Measurements from ENCODE around the gene KRT6A.
"Not testable (repeated sequence)": the region's sequence is repeated elsewhere in the genome, so short reads cannot be mapped to it uniquely, and the experiment has no call there.

Gene KRT6A

GRCh38 chr12:52499806-52500560, 6.9 kb upstream of the KRT6A start:
- DNase-seq, result peak; percentile 58

- DNase-seq, result no peak
Measured at GRCh38 chr12:52498946-52499345, 5.9 kb upstream of the KRT6A start.

- DNase-seq, result no peak
Measured at GRCh38 chr12:52497975-52498374, 4.9 kb upstream of the KRT6A start.

GRCh38 chr12:52496590-52497071, 3.6 kb upstream of the KRT6A start:
- peak; percentile 91 for DNase-seq

GRCh38 chr12:52496054-52496453, 3.0 kb upstream of the KRT6A start:
- peak; percentile 10 for DNase-seq

GRCh38 chr12:52495389-52495788, 2.3 kb upstream of the KRT6A start:
- DNase-seq, result peak; percentile 44

- peak; percentile 67 for DNase-seq
Measured at GRCh38 chr12:52494518-52494917, 1.5 kb upstream of the KRT6A start.

- DNase-seq, result no peak
Measured at GRCh38 chr12:52494100-52494499, 1.0 kb upstream of the KRT6A start.

GRCh38 chr12:52492405-52492804, 652 bp downstream of the KRT6A start:
- DNase-seq, result not testable (repeated sequence)

- not testable (repeated sequence) for DNase-seq
Measured at GRCh38 chr12:52491495-52491894, 1.6 kb downstream of the KRT6A start.

- no peak for DNase-seq
Measured at GRCh38 chr12:52488736-52489135, 4.3 kb downstream of the KRT6A start.

- not testable (repeated sequence) for DNase-seq
Measured at GRCh38 chr12:52487744-52488443, 5.2 kb downstream of the KRT6A start.

GRCh38 chr12:52487211-52487610, 5.8 kb downstream of the KRT6A start:
- no peak for DNase-seq

- no peak for DNase-seq
Measured at GRCh38 chr12:52486166-52487105, 6.6 kb downstream of the KRT6A start.

GRCh38 chr12:52480073-52480472, 13.0 kb downstream of the KRT6A start:
- no peak for DNase-seq

GRCh38 chr12:52477651-52478050, 15.4 kb downstream of the KRT6A start:
- no peak for DNase-seq

GRCh38 chr12:52474212-52474611, 18.8 kb downstream of the KRT6A start:
- no peak for DNase-seq

- no peak for DNase-seq
Measured at GRCh38 chr12:52473768-52474167, 19.3 kb downstream of the KRT6A start, which contains the start of gene KRT6C. TSS of gene KRT6C (minus strand) at chr12:52473805. CDS start at chr12:52473737, 68 bp downstream.

GRCh38 chr12:52469853-52470252, 23.2 kb downstream of the KRT6A start:
- DNase-seq, result no peak

- DNase-seq, result no peak
Measured at GRCh38 chr12:52464897-52465296, 28.2 kb downstream of the KRT6A start.

- no peak for DNase-seq
Measured at GRCh38 chr12:52461693-52462092, 31.4 kb downstream of the KRT6A start.

GRCh38 chr12:52458861-52459260, 34.2 kb downstream of the KRT6A start:
- no peak for DNase-seq

- no peak for DNase-seq
Measured at GRCh38 chr12:52455821-52456220, 37.2 kb downstream of the KRT6A start.
